ENCODE measurements around the gene NEDD4. TPM values are rescaled to one million over a fixed set of nuclear protein-coding genes. Genes with fewer than 3 reads are reported as not detected.

The NEDD4 gene
- polyA plus RNA-seq, 1 of the 3 experiments (the other 2 are of a cell fraction) = 12.9 TPM

- WGBS (ENCODE audit: low lambda C conversion rate) = 40% methylated on average over 3 of the region's 3 CpGs
- peaks cover 22% of the 10 kb centered on the region for H3F3A ChIP-seq (replicated peaks; ENCODE audit: insufficient read depth)
- peak overlapping the region; percentile 69; the same call in 1 of the 2 replicates for H2AFZ ChIP-seq (ENCODE audit: low read depth)
- H3K9me2 ChIP-seq = no peaks in the 10 kb centered on the region
- TF ChIP-seq ZBTB33 (IDR thresholded peaks at IDR 0.05; ENCODE audit: borderline replicate concordance, low read depth) (no peak), USF2 (IDR thresholded peaks at IDR 0.05; ENCODE audit: borderline replicate concordance, low read depth, low read length) (no peak), POLR2AphosphoS5 (IDR thresholded peaks at IDR 0.05; ENCODE audit: low read depth, low read length) (no peak), TCF12 (IDR thresholded peaks at IDR 0.05) (no peak), MAX (IDR thresholded peaks at IDR 0.05; ENCODE audit: low read depth) (peak; percentile 61; the same call in 1 of the 2 replicates), REST (IDR thresholded peaks at IDR 0.05; ENCODE audit: low read depth, low read length) (no peak), IRF3 (IDR thresholded peaks at IDR 0.05; ENCODE audit: low read depth, low read length) (no peak), EZH2phosphoT487 (IDR thresholded peaks at IDR 0.05; ENCODE audit: borderline replicate concordance, low read depth) (no peak), USF1 (IDR thresholded peaks at IDR 0.05; ENCODE audit: borderline replicate concordance, low read depth) (peak; percentile 46; the same call in 1 of the 2 replicates), NRF1 (IDR thresholded peaks at IDR 0.05; ENCODE audit: low read depth, low read length) (no peak), RCOR1 (IDR thresholded peaks at IDR 0.05; ENCODE audit: low read length) (no peak)
- H3K4me2 ChIP-seq = no peak overlapping the region
- peaks cover 0 to 19% of the 10 kb centered on the region in 2 experiments; a peak in 3 of 4 replicates for H3K4me1 ChIP-seq (ENCODE audit: control insufficient read depth in 1 of 2, insufficient read depth in 2 of 2, low read depth in 1 of 2, low read length in 1 of 2)
- H3K9ac ChIP-seq = no peak overlapping the region; the same call in 1 of the 2 replicates
- H3K36me3 ChIP-seq (replicated peaks in 1 of 2; ENCODE audit: control insufficient read depth in 1 of 2, insufficient read depth in 2 of 2, low read length in 1 of 2) = no peaks in the 10 kb centered on the region
- no peaks in the 10 kb centered on the region for H3K79me2 ChIP-seq (ENCODE audit: insufficient read depth)
- ChIA-PET CTCF (no interaction called here), POLR2A (no interaction called here)
- no peaks in the 10 kb centered on the region for H3K27me3 ChIP-seq (ENCODE audit: insufficient read depth)
- H3K4me3 ChIP-seq (ENCODE audit: low read depth in 2 of 2, low read length in 1 of 2) = no peak overlapping the region
- DNase-seq = no peak
- peak overlapping the region in 1 of 2 experiments; percentile 37; a peak in 1 of 4 replicates for H3K27ac ChIP-seq (ENCODE audit: low read depth in 2 of 2, low read length in 1 of 2)
- H4K20me1 ChIP-seq (ENCODE audit: insufficient read depth) = no peaks in the 10 kb centered on the region
- no peaks in the 10 kb centered on the region for H3K9me3 ChIP-seq
These were observed 44.6 kb upstream of the NEDD4 start for GRCh38 chr15:56038015-56038414.
